Adipocyte (in vitro differentiated cells): Measurements from ENCODE around the gene ARHGEF37.
A peak's percentile ranks its signal among the peaks of the same experiment; 100 is the strongest.

Experiments
- DNase-seq: peaks from one replicate; pipeline ENCODE4 v3.0.0-alpha.2; 2015; ENCODE audit warnings: low read depth
- H3K27me3 ChIP-seq: replicated peaks from 2 replicates; pipeline ENCODE4 v1.7.0; 2013; ENCODE audit warnings: mild to moderate bottlenecking, low read length, moderate library complexity; ENCODE audit not compliant: control insufficient read depth, insufficient read depth
- H3K36me3 ChIP-seq: 2 replicates; pipeline ENCODE4 v1.7.0; 2013; ENCODE audit warnings: low read length, mild to moderate bottlenecking, moderate library complexity; ENCODE audit not compliant: control insufficient read depth, insufficient read depth, severe bottlenecking
- H3K4me1 ChIP-seq: 2 replicates; pipeline ENCODE4 v1.7.0; 2013; ENCODE audit warnings: mild to moderate bottlenecking, low read length, moderate library complexity; ENCODE audit not compliant: control insufficient read depth, insufficient read depth
- H3K4me3 ChIP-seq: 2 replicates; pipeline ENCODE4 v1.7.0; 2013; ENCODE audit warnings: mild to moderate bottlenecking, low read length, moderate library complexity
- H3K9ac ChIP-seq: 2 replicates; pipeline ENCODE4 v1.7.0; 2013; ENCODE audit warnings: mild to moderate bottlenecking, low read length, moderate library complexity
- H3K9me3 ChIP-seq: 2 replicates; pipeline ENCODE4 v1.7.0; 2013; ENCODE audit warnings: mild to moderate bottlenecking, low read length, moderate library complexity; ENCODE audit not compliant: control insufficient read depth

The ARHGEF37 gene

GRCh38 chr5:149605354-149605997 lies 24.2 kb downstream of the ARHGEF37 start:
- no peak overlapping the region for H3K9ac ChIP-seq
- H3K27me3 ChIP-seq = no peaks in the 10 kb centered on the region
- H3K4me1 ChIP-seq = peaks cover 9% of the 10 kb centered on the region
- H3K4me3 ChIP-seq = no peak overlapping the region
- no peak for DNase-seq
- no peaks in the 10 kb centered on the region for H3K36me3 ChIP-seq
- peaks cover 3% of the 10 kb centered on the region for H3K9me3 ChIP-seq

- DNase-seq = peak; percentile 93
- H3K27me3 ChIP-seq = no peaks in the 10 kb centered on the region
- no peaks in the 10 kb centered on the region for H3K36me3 ChIP-seq
- H3K4me1 ChIP-seq = peaks cover 9% of the 10 kb centered on the region
- no peak overlapping the region for H3K4me3 ChIP-seq
- peaks cover 7% of the 10 kb centered on the region for H3K9me3 ChIP-seq
- no peak overlapping the region for H3K9ac ChIP-seq
Observed at GRCh38 chr5:149605998-149606724, 24.9 kb downstream of the ARHGEF37 start.

- DNase-seq = peak; percentile 38
- H3K36me3 ChIP-seq = no peaks in the 10 kb centered on the region
- H3K9ac ChIP-seq = no peak overlapping the region
- H3K4me1 ChIP-seq = peaks cover 9% of the 10 kb centered on the region
- no peaks in the 10 kb centered on the region for H3K27me3 ChIP-seq
- H3K4me3 ChIP-seq = no peak overlapping the region
- H3K9me3 ChIP-seq = peaks cover 7% of the 10 kb centered on the region
Observed at GRCh38 chr5:149608936-149609545, 27.7 kb downstream of the ARHGEF37 start.

- no peak overlapping the region for H3K4me3 ChIP-seq
- no peak for DNase-seq
- peaks cover 7% of the 10 kb centered on the region for H3K9me3 ChIP-seq
- H3K9ac ChIP-seq = no peak overlapping the region
- H3K4me1 ChIP-seq = peaks cover 9% of the 10 kb centered on the region
- H3K36me3 ChIP-seq = no peaks in the 10 kb centered on the region
- no peaks in the 10 kb centered on the region for H3K27me3 ChIP-seq
Observed at GRCh38 chr5:149609640-149610219, 28.4 kb downstream of the ARHGEF37 start.

- no peaks in the 10 kb centered on the region for H3K27me3 ChIP-seq
- no peak overlapping the region for H3K9ac ChIP-seq
- H3K9me3 ChIP-seq = peaks cover 7% of the 10 kb centered on the region
- no peaks in the 10 kb centered on the region for H3K36me3 ChIP-seq
- no peak overlapping the region for H3K4me3 ChIP-seq
- no peak for DNase-seq
- peaks cover 7% of the 10 kb centered on the region for H3K4me1 ChIP-seq
Observed at GRCh38 chr5:149610589-149611255, 29.4 kb downstream of the ARHGEF37 start.

- Histone ChIP-seq H3K36me3 (no peaks in the 10 kb centered on the region), H3K27me3 (no peaks in the 10 kb centered on the region), H3K4me3 (no peak overlapping the region), H3K9ac (no peak overlapping the region), H3K9me3 (peaks cover 7% of the 10 kb centered on the region), H3K4me1 (peaks cover 6% of the 10 kb centered on the region)
- DNase-seq = no peak
Observed at GRCh38 chr5:149611326-149611725, 30.0 kb downstream of the ARHGEF37 start.

GRCh38 chr5:149614034-149614907 lies 33.0 kb downstream of the ARHGEF37 start:
- DNase-seq = no peak
- H3K4me1 ChIP-seq = peaks cover 15% of the 10 kb centered on the region
- H3K27me3 ChIP-seq = no peaks in the 10 kb centered on the region
- no peak overlapping the region for H3K9ac ChIP-seq
- H3K4me3 ChIP-seq = no peak overlapping the region
- no peaks in the 10 kb centered on the region for H3K36me3 ChIP-seq
- H3K9me3 ChIP-seq = peaks cover 7% of the 10 kb centered on the region

GRCh38 chr5:149615976-149616375 lies 34.7 kb downstream of the ARHGEF37 start:
- H3K4me1 ChIP-seq = peaks cover 15% of the 10 kb centered on the region
- H3K36me3 ChIP-seq = no peaks in the 10 kb centered on the region
- no peaks in the 10 kb centered on the region for H3K9me3 ChIP-seq
- DNase-seq = no peak
- no peak overlapping the region for H3K4me3 ChIP-seq
- H3K27me3 ChIP-seq = no peaks in the 10 kb centered on the region
- H3K9ac ChIP-seq = peak overlapping the region; percentile 5

- DNase-seq = no peak
- no peaks in the 10 kb centered on the region for H3K36me3 ChIP-seq
- H3K9me3 ChIP-seq = no peaks in the 10 kb centered on the region
- no peak overlapping the region for H3K4me3 ChIP-seq
- H3K27me3 ChIP-seq = no peaks in the 10 kb centered on the region
- H3K9ac ChIP-seq = no peak overlapping the region
- H3K4me1 ChIP-seq = peaks cover 15% of the 10 kb centered on the region
Observed at GRCh38 chr5:149616727-149617285, 35.5 kb downstream of the ARHGEF37 start.

GRCh38 chr5:149617760-149618306 lies 36.5 kb downstream of the ARHGEF37 start:
- Histone ChIP-seq H3K9ac (no peak overlapping the region), H3K4me1 (peaks cover 15% of the 10 kb centered on the region), H3K9me3 (no peaks in the 10 kb centered on the region), H3K36me3 (no peaks in the 10 kb centered on the region), H3K27me3 (peaks cover 7% of the 10 kb centered on the region), H3K4me3 (no peak overlapping the region)
- no peak for DNase-seq
